GM03348 (cell line): ENCODE measurements around the gene TTI1.

Source experiments
- DNase-seq: peaks from one replicate; pipeline ENCODE4 v3.0.0; 2012; ENCODE audit warnings: low spot score

TTI1 gene

GRCh38 chr20:37937686-37938085, 95.6 kb downstream of the TTI1 start:
- no peak for DNase-seq

- no peak for DNase-seq
Observed at GRCh38 chr20:37936451-37936850, 96.8 kb downstream of the TTI1 start.

DNA sequence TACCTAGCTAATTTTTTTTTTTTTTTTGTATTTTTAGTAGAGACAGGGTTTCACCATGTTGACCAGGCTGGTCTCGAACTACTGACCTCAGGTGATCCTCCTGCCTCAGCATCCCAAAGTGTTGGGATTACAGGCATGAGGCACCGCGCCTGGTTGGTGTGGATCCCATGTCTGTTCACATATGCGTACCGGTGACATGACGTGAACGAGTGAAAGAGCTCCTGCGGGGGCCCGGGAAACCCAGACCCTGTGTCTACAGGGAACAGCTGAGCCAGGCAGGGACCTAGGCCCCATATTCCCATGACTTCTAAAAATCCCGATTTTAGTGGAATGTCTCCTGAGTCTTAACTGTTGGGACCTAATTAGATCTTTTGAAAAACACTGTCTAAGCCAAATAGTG, 97.2 kb downstream of the TTI1 start:
- no peak for DNase-seq

GRCh38 chr20:37935435-37935834, 97.8 kb downstream of the TTI1 start:
- DNase-seq: no peak

GRCh38 chr20:37934634-37935375, 98.5 kb downstream of the TTI1 start:
- no peak for DNase-seq

DNA sequence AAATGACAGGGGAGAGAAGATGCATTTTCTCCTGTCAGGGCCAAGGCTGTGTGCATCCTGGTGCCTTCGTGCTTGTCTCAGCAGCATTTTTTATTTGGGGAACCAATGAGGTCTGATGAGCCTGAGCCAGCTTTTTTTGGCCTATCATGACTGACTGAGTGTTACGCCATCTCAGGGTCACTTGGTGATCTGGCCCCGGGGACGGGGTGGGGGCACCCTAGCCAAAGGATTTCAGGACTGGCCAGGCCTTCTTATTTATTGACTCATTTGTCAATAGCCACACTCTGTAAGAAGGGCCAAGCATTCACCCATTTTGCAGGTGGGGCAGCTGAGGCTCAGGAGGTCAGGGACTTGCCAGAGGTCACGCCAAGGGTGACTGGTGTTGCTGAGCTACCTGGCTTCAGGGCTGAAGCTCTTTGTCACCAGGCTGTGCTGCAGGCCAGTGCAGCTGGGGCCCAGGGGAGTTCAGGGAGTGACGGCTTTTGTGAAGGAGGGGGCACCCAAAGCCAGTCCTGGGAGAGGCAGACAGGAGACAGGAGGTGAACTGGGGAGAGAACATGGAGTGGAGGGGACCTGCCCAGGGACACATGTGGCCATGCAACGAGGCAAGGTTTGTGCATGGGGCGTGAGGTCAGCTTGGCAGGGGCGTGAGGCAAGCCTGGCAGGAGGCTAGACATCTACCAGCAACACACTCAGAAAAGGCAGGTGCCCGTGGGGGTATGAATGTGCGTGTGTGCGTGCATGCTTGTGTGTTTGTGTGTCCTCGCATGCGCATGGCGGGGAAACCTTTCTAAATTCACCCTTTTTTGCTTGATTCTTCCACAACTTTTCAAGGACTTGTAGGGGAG, 99.2 kb downstream of the TTI1 start:
- DNase-seq: no peak
